ENCODE data around the gene CCDC90B.
A peak's percentile ranks its signal among the peaks of the same experiment; 100 is the strongest.

CCDC90B gene, protein sequence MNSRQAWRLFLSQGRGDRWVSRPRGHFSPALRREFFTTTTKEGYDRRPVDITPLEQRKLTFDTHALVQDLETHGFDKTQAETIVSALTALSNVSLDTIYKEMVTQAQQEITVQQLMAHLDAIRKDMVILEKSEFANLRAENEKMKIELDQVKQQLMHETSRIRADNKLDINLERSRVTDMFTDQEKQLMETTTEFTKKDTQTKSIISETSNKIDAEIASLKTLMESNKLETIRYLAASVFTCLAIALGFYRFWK

GRCh38 chr11:83285771-83286528 lies at the start of gene CCDC90B:
TSS of gene CCDC90B (minus strand) at chr11:83286367. CDS start at chr11:83285972, 395 bp downstream.
- Histone ChIP-seq H2AFZ (ENCODE audit: low read depth) (peak within 1 kb of the TSS; percentile 81), H3K36me3 (ENCODE audit: insufficient read depth) (no peaks in the 10 kb centered on the region), H3K27me3 (ENCODE audit: insufficient read depth, low read depth) (no peaks in the 10 kb centered on the region), H4K20me1 (ENCODE audit: insufficient read depth) (no peaks in the 10 kb centered on the region), H3K4me2 (peak within 1 kb of the TSS; percentile 85), H3K4me3 (IDR thresholded peaks at IDR 0.05; ENCODE audit: insufficient read depth, low read depth, low read length) (no peak within 1 kb of the TSS), H3K4me1 (ENCODE audit: low read depth, poor library complexity, severe bottlenecking) (peaks cover 34% of the 10 kb centered on the region), H3K79me2 (ENCODE audit: insufficient read depth, low read depth) (peaks cover 18% of the 10 kb centered on the region), H3K9ac (peak within 1 kb of the TSS; percentile 91), H3K27ac (peak within 1 kb of the TSS; percentile 82)
- TF ChIP-seq, protein P1, sequence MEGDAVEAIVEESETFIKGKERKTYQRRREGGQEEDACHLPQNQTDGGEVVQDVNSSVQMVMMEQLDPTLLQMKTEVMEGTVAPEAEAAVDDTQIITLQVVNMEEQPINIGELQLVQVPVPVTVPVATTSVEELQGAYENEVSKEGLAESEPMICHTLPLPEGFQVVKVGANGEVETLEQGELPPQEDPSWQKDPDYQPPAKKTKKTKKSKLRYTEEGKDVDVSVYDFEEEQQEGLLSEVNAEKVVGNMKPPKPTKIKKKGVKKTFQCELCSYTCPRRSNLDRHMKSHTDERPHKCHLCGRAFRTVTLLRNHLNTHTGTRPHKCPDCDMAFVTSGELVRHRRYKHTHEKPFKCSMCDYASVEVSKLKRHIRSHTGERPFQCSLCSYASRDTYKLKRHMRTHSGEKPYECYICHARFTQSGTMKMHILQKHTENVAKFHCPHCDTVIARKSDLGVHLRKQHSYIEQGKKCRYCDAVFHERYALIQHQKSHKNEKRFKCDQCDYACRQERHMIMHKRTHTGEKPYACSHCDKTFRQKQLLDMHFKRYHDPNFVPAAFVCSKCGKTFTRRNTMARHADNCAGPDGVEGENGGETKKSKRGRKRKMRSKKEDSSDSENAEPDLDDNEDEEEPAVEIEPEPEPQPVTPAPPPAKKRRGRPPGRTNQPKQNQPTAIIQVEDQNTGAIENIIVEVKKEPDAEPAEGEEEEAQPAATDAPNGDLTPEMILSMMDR (conservative IDR thresholded peaks at IDR 0.05; ENCODE audit: low read depth, low read length), result no peak

- Histone ChIP-seq H3K4me1 (ENCODE audit: low read depth, poor library complexity, severe bottlenecking) (no peaks in the 10 kb centered on the region), H3K36me3 (ENCODE audit: insufficient read depth) (no peaks in the 10 kb centered on the region), H3K4me2 (no peak overlapping the region), H2AFZ (ENCODE audit: low read depth) (no peak overlapping the region), H3K79me2 (ENCODE audit: insufficient read depth, low read depth) (no peaks in the 10 kb centered on the region), H3K4me3 (IDR thresholded peaks at IDR 0.05; ENCODE audit: insufficient read depth, low read depth, low read length) (no peak overlapping the region), H3K9ac (no peak overlapping the region), H3K27me3 (ENCODE audit: insufficient read depth, low read depth) (no peaks in the 10 kb centered on the region), H3K27ac (no peak overlapping the region), H4K20me1 (ENCODE audit: insufficient read depth) (no peaks in the 10 kb centered on the region)
- TF ChIP-seq, protein P1 (conservative IDR thresholded peaks at IDR 0.05; ENCODE audit: low read depth, low read length), result no peak
These were observed 49.4 kb upstream of the CCDC90B start for GRCh38 chr11:83335446-83336070.

GRCh38 chr11:83330303-83330702 lies 44.1 kb upstream of the CCDC90B start:
- Histone ChIP-seq H3K27ac (no peak overlapping the region), H3K4me3 (IDR thresholded peaks at IDR 0.05; ENCODE audit: insufficient read depth, low read depth, low read length) (no peak overlapping the region), H3K9ac (no peak overlapping the region), H3K36me3 (ENCODE audit: insufficient read depth) (no peaks in the 10 kb centered on the region), H4K20me1 (ENCODE audit: insufficient read depth) (no peaks in the 10 kb centered on the region), H2AFZ (ENCODE audit: low read depth) (no peak overlapping the region), H3K27me3 (ENCODE audit: insufficient read depth, low read depth) (no peaks in the 10 kb centered on the region), H3K79me2 (ENCODE audit: insufficient read depth, low read depth) (no peaks in the 10 kb centered on the region), H3K4me1 (ENCODE audit: low read depth, poor library complexity, severe bottlenecking) (no peaks in the 10 kb centered on the region), H3K4me2 (no peak overlapping the region)
- TF ChIP-seq, protein P1 (conservative IDR thresholded peaks at IDR 0.05; ENCODE audit: low read depth, low read length), result no peak

- H3K4me3 ChIP-seq (IDR thresholded peaks at IDR 0.05; ENCODE audit: insufficient read depth, low read depth, low read length), result no peak overlapping the region
- no peaks in the 10 kb centered on the region for H4K20me1 ChIP-seq (ENCODE audit: insufficient read depth)
- no peak overlapping the region for H2AFZ ChIP-seq (ENCODE audit: low read depth)
- no peaks in the 10 kb centered on the region for H3K36me3 ChIP-seq (ENCODE audit: insufficient read depth)
- no peaks in the 10 kb centered on the region for H3K79me2 ChIP-seq (ENCODE audit: insufficient read depth, low read depth)
- H3K9ac ChIP-seq, result no peak overlapping the region
- H3K4me2 ChIP-seq, result no peak overlapping the region
- H3K4me1 ChIP-seq (ENCODE audit: low read depth, poor library complexity, severe bottlenecking), result no peaks in the 10 kb centered on the region
- no peaks in the 10 kb centered on the region for H3K27me3 ChIP-seq (ENCODE audit: insufficient read depth, low read depth)
- TF ChIP-seq, protein P1 (conservative IDR thresholded peaks at IDR 0.05; ENCODE audit: low read depth, low read length), result no peak
- no peak overlapping the region for H3K27ac ChIP-seq
These were observed 40.2 kb upstream of the CCDC90B start for GRCh38 chr11:83326326-83326725.
